Right lobe of liver (tissue), 4 donors: Measurements from ENCODE around the gene CHST4.

ENCODE experiments used
- CTCF ChIP-seq, 4 donors: fragments of 200-600 bp in 3 of 4; fragments of 450-650 bp in 1 of 4; IDR thresholded peaks; one replicate each; pipeline versions ENCODE4 v1.5.1 to v1.8.0; 2016 to 2022; ENCODE audit warnings: antibody characterized with exemption in 4 of 4, mild to moderate bottlenecking in 2 of 4
- POLR2A ChIP-seq: fragments of 450-650 bp; IDR thresholded peaks from one replicate; pipeline ENCODE4 v1.6.1; 2017; ENCODE audit warnings: antibody characterized with exemption, mild to moderate bottlenecking
- donor health status: DM: no; HTN: no; CAD: no.
- donor health status: DM: no; HTN: no; CAD: no.
- donor health status: DM: no; HTN: yes; CAD: no.

DNA sequence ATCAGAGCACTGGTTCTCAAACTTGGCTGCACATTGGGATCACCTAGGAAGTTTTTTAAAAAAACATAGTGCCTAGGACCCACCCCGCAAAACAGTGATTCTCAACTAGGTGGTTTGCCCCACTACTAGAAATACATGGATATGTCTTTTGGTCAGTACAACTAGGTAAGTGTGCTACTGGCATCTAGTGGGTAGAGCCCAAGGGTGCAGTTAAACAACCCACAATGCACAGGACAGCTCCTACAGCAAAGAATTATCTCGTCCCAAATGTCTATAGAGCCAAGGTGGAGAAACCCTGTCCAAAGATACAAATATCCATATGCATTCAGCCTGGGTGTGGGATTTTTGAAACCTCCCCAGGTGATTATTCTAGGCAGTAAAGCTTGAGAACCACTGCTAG, 25.3 kb upstream of the CHST4 start:
- TF ChIP-seq POLR2A (no peak), CTCF (IDR thresholded peaks at IDR 0.05) (no peak)
